HG03066 (cell line): ENCODE results near the gene CCR4.
"Not testable (repeated sequence)": the region's sequence is repeated elsewhere in the genome, so short reads cannot be mapped to it uniquely, and the experiment has no call there.

Experiments
- ATAC-seq: cut with Tn5 transposase; IDR thresholded peaks from one replicate; pipeline ENCODE4 v1.9.1; 2021; ENCODE audit warnings: low read depth; ENCODE audit not compliant: unreplicated experiment

The CCR4 gene

DNA sequence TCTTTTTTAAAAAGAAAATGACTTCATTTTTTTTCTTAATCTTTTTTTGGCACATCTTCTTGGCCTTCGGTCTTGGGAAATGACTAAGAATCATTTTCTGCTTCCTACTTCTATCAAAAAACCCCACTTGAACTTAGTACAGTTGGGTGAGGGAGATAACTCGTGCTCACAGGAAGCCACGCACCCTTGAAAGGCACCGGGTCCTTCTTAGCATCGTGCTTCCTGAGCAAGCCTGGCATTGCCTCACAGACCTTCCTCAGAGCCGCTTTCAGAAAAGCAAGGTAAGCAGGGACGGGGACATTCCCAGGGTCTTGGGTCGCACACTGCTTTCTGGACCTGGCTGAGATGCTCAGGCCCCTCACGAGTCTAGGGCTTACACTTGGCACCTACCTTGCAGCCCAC, at the start of gene CCR4:
CCR4 (plus strand) TSS at position 235 of the 402 bp plus-strand sequence. CDS start 1,779 bp downstream, outside the sequence.
- ATAC-seq = no peak

DNA sequence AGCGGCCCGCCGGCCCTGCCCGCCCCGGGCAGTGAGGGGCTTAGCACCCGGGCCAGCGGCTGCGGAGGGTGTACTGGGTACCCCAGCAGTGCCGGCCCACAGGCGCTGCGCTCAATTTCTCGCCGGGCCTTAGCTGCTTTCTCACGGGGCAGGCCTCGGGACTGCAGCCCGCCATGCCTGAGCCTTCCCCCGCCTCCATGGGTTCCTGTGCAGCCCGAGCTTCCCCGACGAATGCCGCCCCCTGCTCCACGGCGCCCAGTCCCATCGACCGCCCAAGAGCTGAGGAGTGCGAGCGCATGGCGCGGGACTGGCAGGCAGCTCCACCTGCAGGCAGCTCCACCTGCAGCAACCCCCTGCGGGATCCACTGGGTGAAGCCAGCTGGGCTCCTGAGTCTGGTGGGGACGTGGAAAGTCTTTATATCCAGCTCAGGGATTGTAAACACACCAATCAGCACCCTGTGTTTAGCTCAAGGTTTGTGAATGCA, 48.5 kb upstream of the CCR4 start:
- not testable (repeated sequence) for ATAC-seq

DNA sequence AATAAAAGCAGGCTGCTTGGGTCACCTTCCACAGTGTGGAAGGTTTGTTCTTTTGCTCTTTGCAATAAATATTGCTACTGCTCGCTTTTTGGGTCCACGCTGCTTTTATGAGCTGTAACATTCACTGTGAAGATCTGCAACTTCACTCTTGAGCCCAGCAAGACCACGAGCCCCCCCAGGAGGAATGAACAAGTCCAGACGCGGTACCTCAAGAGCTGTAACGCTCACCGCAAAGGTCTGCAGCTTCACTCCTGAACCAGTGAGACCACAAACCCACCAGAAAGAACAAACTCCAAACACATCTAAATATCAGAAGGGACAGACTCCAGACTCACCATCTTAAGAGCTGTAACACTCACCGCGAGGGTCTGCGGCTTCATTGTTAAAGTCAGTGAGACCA, 47.5 kb upstream of the CCR4 start:
- no peak for ATAC-seq

DNA sequence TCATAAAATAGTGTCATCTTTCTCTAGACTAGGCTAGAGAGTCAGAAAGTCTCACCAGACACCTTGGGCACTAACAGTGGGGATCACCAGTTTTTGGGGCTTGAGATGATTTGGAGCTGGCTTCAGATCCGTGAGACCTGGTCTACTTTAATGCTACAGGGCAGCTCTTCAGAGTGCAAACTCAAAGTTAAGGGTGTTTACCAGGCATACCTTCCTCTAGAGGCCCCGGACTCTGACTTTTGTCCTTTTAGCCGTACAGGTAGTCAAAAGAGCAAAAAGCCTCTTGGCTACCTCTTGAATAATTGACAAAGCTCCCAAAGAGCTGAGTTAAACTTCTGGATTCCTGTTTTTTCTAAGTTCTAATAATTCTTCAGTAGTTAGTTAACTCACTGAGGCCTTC, 41.4 kb upstream of the CCR4 start:
- ATAC-seq = no peak

DNA sequence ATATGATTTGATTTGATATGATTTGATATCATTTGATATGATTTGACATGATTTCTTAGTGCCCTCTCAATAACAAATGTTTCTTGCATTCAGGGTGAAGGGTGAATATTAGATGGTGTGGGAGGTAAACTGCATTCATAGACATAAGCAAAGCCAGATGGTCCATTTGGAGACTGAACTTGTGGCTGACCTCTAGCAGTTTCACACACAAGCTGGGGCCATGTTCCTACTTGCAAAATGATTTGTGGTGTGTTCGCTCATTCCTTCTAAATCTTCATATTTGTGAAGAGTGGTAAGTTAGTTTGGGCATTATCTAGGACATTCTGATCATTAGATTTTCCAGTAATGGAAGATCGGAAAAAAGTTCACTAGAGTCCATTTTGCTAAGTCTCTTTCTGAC, 40.5 kb upstream of the CCR4 start:
- ATAC-seq = no peak

DNA sequence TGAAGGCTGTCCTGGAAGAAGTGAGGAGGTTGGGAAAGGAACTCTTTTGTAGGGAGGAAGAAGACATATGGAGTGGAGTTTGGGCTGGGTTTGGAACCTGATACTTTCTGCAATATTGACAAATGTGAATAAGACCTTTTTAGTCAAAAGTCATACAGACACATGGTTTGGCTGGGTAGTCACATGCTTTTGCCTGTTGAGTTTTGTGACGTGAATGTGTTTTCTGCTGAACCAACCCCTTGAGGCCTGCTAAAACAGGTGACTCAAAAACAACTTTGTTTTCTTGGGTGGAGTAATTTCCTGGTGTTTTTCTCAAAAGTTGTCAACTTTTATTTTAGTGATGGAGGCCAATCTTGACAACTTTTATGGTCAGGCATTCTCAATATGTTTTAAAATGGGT, 39.4 kb upstream of the CCR4 start:
- ATAC-seq = no peak

DNA sequence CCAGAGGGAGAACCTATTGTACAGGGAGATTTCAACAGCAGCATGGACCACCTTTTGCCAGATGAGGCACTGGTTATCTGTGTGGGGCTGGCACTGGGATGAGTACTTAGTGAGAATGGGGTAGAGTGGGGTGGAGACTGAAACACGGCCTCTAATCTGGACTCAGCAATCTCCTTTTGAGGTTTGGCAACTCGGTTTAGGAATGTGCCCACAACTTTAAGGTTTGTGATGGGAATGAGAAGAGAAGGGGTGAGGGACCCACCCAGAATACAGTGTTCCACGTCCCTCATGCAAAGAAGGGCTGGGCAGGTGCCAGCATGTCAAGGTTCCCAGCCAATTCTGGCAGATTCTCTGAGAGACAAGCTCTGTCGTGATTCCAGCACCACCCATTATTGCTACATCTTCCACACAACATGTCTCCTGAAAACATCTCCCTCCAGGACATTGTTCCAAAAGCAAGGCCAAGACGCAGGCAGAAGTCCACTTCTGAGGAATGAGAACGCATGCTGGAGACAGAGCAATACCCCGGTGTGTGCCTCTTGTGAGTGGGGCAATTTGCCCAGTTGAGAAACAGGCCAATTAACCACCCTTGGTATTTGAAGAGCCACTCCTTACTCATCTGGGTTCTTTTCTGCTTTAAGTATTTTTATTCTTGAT, 37.5 kb upstream of the CCR4 start:
- ATAC-seq = no peak

DNA sequence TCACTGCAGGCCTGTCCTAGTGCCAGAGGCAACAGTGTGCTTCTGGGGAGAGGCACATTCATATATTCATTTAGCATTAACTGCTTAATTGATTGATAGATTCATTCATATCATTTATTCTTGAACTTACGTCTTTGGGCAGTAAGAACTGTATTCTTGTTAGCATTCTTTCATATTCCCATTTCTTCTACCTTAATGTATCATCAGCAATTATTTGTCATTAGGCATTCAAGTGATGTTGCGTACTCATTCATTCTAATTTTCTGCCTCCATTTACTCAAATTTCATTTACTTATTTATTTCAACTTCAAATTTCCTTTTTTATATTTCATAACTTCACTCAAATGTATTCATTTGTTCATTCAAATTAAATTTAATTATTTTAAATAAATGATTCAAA, 31.5 kb upstream of the CCR4 start:
- no peak for ATAC-seq

DNA sequence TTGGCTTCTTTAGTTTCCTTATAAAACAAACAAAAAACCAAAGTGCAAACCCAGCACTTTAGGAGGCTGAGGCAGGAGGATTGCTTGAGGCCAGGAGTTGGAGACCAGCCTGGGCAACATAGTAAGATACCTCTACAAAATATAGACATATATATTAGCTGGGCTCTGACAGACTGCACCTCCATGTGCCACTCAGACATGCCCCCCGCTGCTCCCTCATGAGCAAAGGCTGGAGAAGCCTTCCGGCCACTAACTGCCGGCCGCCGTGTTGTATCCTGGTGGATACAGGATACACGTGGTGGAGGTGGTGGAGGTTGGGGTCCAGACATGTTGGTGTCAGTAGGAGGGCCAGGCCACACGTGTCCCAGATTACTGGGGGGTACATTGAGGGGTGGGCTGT, 29.4 kb upstream of the CCR4 start:
- ATAC-seq = no peak

DNA sequence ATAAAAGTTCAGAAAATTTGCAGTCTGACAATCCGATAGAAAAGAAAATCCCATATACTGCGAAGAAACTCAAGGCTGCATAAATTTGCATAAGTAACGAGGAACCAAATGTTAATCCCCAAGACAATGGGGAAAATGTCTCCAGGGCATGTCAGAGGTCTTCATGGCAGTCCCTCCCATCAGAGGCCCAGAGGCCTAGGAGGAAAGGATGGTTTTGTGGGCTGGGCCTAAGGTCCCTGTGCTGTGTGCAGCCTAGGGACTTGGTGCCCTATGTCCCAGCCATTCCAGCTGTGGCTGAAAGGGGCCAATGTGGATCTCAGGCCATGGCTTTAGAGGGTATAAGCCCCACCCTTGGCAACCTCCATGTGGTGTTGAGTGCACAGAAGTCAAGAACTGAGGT, 21.3 kb upstream of the CCR4 start:
- ATAC-seq = no peak

DNA sequence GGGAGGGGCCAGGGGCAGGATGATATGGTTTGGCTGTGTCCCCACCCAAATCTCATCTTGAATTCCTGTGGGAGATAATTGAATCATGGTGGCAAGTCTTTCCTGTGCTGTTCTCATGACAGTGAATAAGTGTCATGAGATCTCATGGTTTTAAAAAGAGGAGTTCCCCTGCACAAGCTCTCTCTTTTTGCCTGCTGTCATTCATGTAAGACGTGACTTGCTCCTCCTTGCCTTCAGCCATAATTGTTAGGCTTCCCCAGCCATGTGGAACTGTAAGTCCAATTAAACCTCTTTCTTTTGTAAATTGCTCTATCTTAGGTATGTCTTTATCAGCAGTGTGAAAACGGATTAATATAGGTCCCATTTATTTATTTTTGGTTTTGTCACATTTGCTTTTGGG, 20.2 kb upstream of the CCR4 start:
- ATAC-seq = not testable (repeated sequence)

DNA sequence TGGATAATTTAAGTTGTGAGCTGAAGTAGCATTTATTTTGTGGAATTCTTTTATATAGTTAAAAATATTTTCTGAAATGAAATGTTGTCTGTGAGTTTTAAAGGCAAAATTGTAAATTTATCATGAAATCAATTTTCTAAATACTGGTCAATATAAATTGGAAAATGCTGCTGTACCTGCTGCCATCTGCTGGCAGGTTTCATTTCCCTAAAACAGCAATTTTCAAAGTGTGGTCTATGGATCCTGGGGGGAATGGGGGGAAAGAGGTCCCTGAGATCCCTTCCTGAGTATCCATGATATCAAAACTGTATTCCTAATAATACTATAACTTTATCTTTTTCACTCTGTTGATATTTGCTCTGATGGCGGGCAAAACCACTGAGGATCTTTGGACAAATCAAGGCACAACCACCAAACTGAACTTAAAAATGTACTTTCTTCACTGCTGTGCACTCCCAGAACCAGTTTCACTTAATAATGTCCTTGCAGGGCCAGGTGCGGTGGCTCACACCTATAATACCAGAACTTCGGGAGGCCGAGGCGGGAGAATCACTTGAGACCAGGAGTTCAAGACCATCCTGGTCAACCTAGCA, 17.2 kb upstream of the CCR4 start:
- no peak for ATAC-seq

DNA sequence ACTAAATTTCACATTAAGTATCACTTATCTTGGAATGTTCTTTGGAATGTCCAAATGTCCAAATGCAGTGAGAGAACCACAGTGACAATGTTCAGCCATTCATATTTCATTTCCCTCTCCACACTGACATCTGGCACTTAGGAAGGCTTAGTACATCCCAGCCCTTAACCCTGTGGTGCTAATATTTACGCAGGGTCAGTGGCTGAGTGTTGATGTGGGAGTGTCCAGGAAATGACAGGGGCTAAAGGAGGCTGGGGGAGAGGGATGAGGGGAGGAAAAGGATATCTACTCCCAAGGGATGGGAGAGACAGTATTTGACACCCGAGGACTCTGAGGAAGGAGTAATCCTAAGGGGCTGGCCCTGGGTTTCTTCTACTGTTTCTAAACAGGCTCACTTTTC, 14.1 kb upstream of the CCR4 start:
- no peak for ATAC-seq

DNA sequence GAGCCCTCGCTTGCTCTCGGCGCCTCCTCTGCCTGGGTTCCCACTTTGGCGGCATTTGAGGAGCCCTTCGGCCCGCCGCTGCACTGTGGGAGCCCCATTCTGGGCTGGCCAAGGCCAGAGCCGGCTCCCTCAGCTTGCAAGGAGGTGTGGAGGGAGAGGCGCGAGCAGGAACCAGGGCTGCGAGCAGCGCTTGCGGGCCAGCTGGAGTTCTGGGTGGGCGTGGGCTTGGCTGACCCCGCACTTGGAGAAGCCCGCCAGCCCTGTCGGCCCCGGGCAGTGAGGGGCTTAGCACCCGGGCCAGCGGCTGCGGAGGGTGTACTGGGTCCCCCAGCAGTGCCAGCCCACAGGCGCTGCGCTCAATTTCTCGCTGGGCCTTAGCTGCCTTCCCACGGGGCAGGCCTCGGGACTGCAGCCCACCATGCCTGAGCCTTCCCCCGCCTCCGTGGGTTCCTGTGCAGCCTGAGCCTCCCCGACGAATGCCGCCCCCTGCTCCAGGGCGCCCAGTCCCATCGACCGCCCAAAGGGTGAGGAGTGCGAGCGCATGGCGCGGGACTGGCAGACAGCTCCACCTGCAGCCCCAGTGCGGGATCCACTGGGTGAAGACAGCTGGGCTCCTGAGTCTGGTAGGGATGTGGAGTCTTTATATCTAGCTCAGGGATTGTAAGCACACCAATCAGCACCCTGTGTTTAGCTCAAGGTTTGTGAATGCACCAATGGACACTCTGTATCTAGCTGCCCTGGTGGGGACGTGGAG, 11.7 kb upstream of the CCR4 start:
- ATAC-seq = not testable (repeated sequence)

DNA sequence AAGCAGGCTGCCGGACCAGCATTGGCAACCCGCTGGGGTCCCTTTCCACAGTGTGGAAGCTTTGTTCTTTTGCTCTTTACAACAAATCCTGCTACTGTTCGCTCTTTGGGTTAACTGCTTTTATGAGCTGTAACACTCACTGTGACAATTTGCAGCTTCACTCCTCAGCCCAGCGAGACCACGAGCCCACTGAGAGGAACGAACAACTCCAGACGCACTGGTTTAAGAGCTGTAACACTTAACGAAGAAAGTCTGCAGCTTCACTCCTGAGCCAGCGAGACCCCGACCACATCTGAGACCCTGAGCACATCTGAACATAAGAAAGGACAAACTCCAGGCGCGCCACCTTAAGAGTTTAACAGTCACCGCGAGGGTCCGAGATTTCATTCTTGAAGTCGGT, 10.7 kb upstream of the CCR4 start:
- no peak for ATAC-seq

DNA sequence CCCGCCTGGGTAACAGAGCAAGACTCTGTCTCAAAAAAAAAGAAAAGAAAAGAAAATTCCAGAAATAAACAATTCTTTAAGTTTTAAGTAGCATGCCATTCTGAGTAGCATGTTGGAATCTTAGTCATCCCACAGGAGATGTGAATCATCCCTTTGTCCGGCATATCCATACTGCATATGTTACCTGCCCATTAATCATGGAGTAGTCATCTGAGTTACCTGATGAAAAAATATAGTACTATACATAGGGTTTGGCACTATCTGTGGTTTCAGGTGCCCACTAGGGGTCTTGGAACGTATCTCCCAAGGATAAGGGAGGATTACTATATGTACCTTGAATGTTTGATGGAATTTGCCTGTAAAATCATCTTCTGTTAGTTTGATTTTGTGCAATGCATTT, 6.3 kb upstream of the CCR4 start:
- no peak for ATAC-seq

DNA sequence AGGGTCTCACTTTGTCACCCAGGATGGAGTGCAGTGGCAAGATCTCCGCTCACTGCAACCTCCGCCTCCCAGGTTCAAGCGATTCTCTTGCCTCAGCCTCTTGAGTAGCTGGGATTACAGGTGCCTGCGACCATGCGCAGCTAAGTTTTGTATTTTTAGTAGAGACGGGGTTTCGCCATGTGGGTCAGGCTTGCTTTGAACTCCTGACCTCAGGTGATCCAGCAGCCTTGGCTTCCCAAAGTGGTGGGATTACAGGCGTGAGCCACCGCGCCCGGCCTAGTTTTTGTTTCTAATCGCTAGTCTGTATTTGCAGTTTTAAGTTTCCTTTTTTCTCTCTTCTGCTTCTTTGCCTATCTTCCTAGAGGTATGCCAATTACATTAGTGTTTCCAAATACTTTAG, 5.8 kb upstream of the CCR4 start:
- not testable (repeated sequence) for ATAC-seq

DNA sequence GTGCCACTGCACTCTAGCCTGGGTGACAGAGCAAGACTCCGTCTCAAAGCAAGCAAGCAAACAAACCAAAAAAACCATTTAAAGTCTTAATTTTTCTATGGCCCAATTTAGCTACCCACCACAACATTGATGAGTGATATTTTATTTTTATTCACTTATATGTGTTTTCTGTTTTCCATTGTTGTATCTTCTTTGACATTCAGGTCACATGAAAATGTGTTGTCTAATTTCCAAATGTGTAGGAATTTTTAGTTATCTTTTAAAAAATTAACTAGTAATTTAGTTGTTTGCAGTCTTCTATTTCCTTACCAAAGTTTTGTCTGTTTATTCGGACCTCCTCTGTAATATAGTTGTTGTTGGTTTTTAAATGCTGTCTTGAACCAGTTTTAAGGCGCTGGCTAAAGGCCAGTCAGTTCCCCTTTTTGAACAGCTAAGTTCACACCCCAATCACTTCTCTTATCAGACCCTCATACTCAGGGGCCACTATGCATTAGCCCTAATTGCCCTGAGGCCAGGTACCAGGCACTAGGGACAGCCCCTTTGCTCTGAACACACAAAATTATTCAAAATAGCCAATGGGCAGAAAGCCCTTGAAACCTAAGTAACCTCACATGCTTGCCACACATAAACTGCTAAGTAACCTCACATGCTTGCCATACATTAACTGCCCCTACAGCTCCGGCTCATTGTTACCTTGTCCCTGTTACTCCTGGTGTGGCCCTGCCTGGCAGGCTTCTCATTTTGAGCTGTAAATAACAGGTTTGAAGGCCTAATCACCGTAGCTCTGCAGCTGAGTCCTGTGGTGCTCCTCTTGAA, 4.3 kb upstream of the CCR4 start:
- ATAC-seq = no peak

DNA sequence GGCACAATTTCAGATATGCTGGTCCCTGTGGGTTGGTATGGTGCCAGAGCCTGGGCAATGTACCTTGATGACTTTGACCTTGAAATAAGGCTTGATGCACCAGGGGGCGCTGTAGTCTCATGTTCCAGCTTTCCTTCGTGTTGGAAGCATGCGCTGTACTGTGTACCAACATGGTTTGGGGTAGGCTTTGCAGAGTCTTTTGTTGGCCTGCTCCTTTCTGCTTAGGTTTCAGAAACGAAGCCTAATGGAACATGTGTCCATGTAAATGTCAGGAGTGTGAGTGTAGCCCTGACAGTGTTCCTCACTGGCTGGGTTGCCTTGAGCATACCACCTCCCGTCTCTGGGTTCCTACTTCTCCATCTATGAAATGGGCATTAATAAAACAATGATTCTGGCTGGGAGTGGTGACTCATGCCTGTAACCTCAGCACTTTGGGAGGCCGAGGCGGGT, 3.6 kb upstream of the CCR4 start:
- ATAC-seq = no peak

DNA sequence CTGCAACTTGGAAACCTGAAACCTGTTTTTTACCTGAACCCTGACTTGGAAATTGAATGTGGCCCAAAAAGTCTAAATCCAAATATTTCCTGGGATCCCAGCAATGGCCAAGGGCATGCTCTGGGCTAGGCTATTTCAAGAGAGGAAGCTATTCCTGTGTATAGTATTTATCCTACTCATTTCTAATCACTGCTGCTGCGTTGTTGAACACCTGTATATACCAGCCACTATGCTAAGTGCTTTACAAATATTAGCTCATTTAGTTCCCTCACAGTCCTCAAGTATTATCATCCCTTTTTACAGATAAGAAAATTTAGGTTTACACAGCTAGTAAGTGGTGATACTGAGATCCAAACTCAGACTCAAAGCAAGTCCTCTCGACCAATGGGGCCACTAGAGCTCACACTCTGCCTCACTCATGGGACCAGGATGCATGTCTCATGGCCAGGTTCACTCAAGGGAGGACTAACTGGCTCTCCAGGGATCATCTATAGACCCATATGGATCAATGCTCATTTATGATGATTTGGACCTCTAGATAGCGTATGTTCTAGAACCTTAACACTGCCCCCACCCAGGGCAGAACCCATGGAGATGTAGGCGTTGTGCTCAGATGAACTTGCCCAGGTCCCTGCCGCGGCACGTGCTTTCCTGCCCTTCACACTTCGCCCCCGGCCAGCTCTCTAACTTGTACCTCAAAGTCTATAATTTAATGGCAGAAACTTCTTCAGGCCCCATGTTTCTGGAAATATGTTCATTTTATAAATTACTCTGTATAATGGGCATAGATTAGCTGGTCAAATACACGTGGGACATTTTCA, 2.6 kb upstream of the CCR4 start:
- ATAC-seq = no peak
